CD4-positive, alpha-beta memory T cell (primary cell): ENCODE data around the gene AMN. TPM values are rescaled to one million over a fixed set of nuclear protein-coding genes. Genes with fewer than 3 reads are reported as not detected.
A peak's percentile ranks its signal among the peaks of the same experiment; 100 is the strongest.

ENCODE experiments used
- CTCF ChIA-PET: fragments of 350-600 bp; sonication (Branson Sonifier 250); formaldehyde crosslinking; loops from one replicate; lab custom pipeline; 2021; ENCODE audit warnings: inconsistent platforms; ENCODE audit not compliant: partially characterized antibody; lab: Charles Lee
- POLR2A ChIA-PET: fragments of 350-600 bp; sonication (Branson Sonifier 250); formaldehyde crosslinking; loops from one replicate; lab custom pipeline; 2021; ENCODE audit not compliant: partially characterized antibody; lab: Charles Lee
- DNase-seq, 5 donors: peaks; one replicate each; pipeline versions ENCODE4 v3.0.0 to v3.0.0-alpha.2; 2020 to 2022; ENCODE audit warnings: mixed read lengths in 1 of 5
- H3K27ac ChIP-seq: one replicate; pipeline ENCODE4 v1.7.0; 2013; ENCODE audit warnings: low read depth, low read length
- H3K27me3 ChIP-seq: 2 replicates; pipeline ENCODE4 v1.7.0; 2013; ENCODE audit warnings: mild to moderate bottlenecking, low read length, moderate library complexity; ENCODE audit not compliant: insufficient read depth
- H3K36me3 ChIP-seq: 2 replicates; pipeline ENCODE4 v1.7.0; 2013; ENCODE audit warnings: mild to moderate bottlenecking, low read length, moderate library complexity; ENCODE audit not compliant: insufficient read depth
- H3K4me1 ChIP-seq: 2 replicates; pipeline ENCODE4 v1.7.0; 2013; ENCODE audit warnings: mild to moderate bottlenecking, low read length, moderate library complexity; ENCODE audit not compliant: insufficient read depth
- H3K4me3 ChIP-seq, 2 donors: one replicate each; pipeline ENCODE4 v1.7.0; 2013; ENCODE audit warnings: low read length in 2 of 2, mild to moderate bottlenecking in 1 of 2
- H3K9me3 ChIP-seq, 2 donors: one replicate each; pipeline ENCODE4 v1.7.0; 2013; ENCODE audit warnings: low read length in 2 of 2, control low read depth in 1 of 2; ENCODE audit not compliant: control insufficient read depth in 1 of 2
- H3K27ac Mint-ChIP-seq, 7 donors: one replicate each; pipeline ENCODE4 v1.8.0; 2020 to 2021; ENCODE audit warnings: mixed read lengths in 7 of 7, mild to moderate bottlenecking in 6 of 7, inconsistent platforms in 3 of 7, moderate library complexity in 3 of 7
- H3K27me3 Mint-ChIP-seq, 2 donors: one replicate each; pipeline ENCODE4 v1.8.0; 2020 to 2021; ENCODE audit warnings: mixed read lengths in 2 of 2
- H3K36me3 Mint-ChIP-seq, 2 donors: one replicate each; pipeline ENCODE4 v1.8.0; 2020 to 2021; ENCODE audit warnings: mixed read lengths in 2 of 2, inconsistent platforms in 1 of 2, mild to moderate bottlenecking in 1 of 2
- H3K4me1 Mint-ChIP-seq, 4 donors: one replicate each; pipeline ENCODE4 v1.8.0; 2020 to 2021; ENCODE audit warnings: mixed read lengths in 4 of 4, mild to moderate bottlenecking in 1 of 4
- H3K4me3 Mint-ChIP-seq, 8 donors: one replicate each; pipeline ENCODE4 v1.8.0; 2020 to 2021; ENCODE audit warnings: mixed read lengths in 8 of 8, mild to moderate bottlenecking in 7 of 8, moderate library complexity in 6 of 8, inconsistent platforms in 3 of 8
- H3K9me3 Mint-ChIP-seq, 8 donors: one replicate each; pipeline ENCODE4 v1.8.0; 2020 to 2021; ENCODE audit warnings: mixed read lengths in 8 of 8, mild to moderate bottlenecking in 5 of 8, inconsistent platforms in 3 of 8, moderate library complexity in 1 of 8
- intact Hi-C: fragments of 100-400 bp; cut with micrococcal nuclease; formaldehyde crosslinking; loops from one replicate; pipeline ENCODE4 v1.15.1; 2023
- polyA plus RNA-seq, 2 donors: library from polyadenylated mRNA; unstranded; fragments of 300-500 nt; fragmentation: Illumina TruSeq; gene quantifications; one replicate each; pipeline ENCODE4 v1.2.3, GENCODE V29; 2021
- total RNA-seq, 2 experiments: library from RNA; stranded (reverse); gene quantifications; one replicate each; pipeline ENCODE4 v1.2.3, GENCODE V29; 2021

AMN gene
- total and polyA plus RNA-seq, 4 experiments from 2014 or later: 0.77 to 7.1 (median 3.6) TPM

DNA sequence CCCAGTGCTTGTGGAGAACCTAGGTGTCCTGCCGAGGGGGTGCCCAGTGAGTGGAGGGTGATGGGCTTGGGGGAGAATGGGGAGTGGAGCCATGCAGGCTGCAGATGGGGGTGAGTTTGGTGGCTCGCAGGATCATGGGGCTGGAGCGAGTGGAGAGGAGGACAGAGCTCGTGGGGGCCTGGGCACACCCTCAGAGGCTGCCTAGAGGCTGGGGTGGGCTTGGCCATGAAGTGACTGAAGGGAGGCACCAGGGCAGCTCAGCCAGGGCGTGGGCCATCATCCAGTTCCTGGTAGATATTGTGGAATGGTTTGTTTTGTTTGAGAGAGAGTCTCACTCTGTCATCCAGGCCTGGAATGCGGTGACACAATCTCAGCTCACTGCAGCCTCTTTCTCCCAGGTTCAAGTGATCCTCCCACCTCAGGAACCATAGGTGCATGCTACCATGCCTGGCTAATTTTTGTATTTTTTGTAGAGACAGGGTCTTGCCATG lies 43.4 kb upstream of the AMN start:
- POLR2A ChIA-PET: no interaction called here
- Mint-ChIP-seq H3K27ac (peak overlapping the region in 2 of 7 donors; percentile 4 to 30), H3K4me1 (peaks cover 0 to 7% (median 2%) of the 10 kb centered on the region in 4 donors), H3K4me3 (no peak overlapping the region), H3K36me3 (peaks cover 8 to 39% of the 10 kb centered on the region in 2 donors), H3K27me3 (no peaks in the 10 kb centered on the region), H3K9me3 (peaks cover 0 to 2% (median 0%) of the 10 kb centered on the region in 8 donors)
- H3K27ac ChIP-seq: no peak overlapping the region
- H3K9me3 ChIP-seq: no peaks in the 10 kb centered on the region
- no peak overlapping the region for H3K4me3 ChIP-seq
- no peaks in the 10 kb centered on the region for H3K27me3 ChIP-seq
- CTCF ChIA-PET: interaction anchor here (1.9 kb wide), 1 partner anchor 104 kb away, joined by 10 read pairs; no protein-coding TSS in a partner anchor
- H3K4me1 ChIP-seq: no peaks in the 10 kb centered on the region
- H3K36me3 ChIP-seq: peaks cover 40% of the 10 kb centered on the region
- no peak for DNase-seq
- intact Hi-C loops: no loop called here

DNA sequence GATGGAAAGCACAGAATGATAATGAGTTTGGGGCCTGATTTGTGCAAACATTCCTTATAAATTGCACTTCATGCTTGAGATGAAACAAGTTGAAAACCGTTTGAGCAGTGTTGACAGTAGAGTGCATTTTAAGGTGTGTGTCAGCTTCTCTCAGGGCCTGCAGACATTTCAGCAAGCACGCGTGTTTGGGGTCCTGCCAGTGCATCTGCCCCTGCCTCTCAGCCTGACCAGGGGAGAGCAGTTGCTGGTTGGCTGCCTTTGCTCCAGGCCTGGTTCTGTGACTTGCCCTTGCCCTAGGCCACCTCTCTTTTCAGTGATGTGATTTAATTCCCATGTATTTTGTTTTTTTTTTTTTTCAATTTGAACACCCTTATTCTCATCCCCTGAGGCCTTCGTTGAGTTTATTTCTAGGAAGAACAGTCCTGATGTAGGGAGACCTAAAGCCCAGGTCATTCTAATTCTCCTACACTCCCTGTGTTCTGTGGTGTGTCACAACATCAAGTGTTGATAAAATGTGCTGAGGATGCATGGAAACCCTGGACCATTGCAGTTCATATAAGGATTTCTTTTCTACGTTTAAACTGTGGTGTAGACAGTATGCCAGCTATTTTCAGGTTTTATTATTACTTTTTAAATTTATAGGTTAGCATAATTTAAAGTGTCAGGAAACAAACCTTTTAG lies 40.1 kb upstream of the AMN start:
- POLR2A ChIA-PET: no interaction called here
- H3K4me1 Mint-ChIP-seq: peaks cover 0 to 7% (median 2%) of the 10 kb centered on the region in 4 donors
- Histone ChIP-seq H3K4me1 (no peaks in the 10 kb centered on the region), H3K4me3 (no peak overlapping the region), H3K27ac (no peak overlapping the region), H3K9me3 (no peaks in the 10 kb centered on the region), H3K27me3 (no peaks in the 10 kb centered on the region), H3K36me3 (peaks cover 36% of the 10 kb centered on the region)
- no peak for DNase-seq
- intact Hi-C loops: no loop called here
- no peak overlapping the region for H3K4me3 Mint-ChIP-seq
- peak overlapping the region in 5 of 7 donors; percentile 12 to 66 (median 20) for H3K27ac Mint-ChIP-seq
- H3K36me3 Mint-ChIP-seq: peaks cover 15 to 58% of the 10 kb centered on the region in 2 donors
- H3K27me3 Mint-ChIP-seq: no peaks in the 10 kb centered on the region
- CTCF ChIA-PET: no interaction called here
- peaks cover 0 to 2% (median 0%) of the 10 kb centered on the region in 8 donors for H3K9me3 Mint-ChIP-seq

DNA sequence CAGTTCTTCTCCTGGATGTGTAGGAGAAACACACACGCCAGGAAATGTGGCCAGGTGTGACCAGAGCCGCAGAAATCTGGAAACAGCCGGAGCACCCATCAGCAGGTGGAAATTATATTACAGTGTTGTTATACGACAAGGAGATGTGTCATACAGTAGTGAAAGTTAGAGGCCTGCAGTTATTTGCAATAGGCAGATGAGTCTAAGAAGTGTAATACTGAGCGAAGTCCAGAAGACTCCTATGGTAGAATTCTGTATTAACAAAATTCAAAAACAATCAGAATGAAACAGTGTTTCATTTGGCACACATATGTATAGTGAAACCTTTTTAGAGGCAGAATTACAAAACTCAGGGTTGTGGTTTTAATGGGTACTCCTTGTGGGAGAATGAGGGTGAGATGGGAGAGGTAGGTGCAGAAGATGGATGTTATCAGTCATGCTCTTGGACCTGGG lies 39.3 kb upstream of the AMN start:
- peak overlapping the region in 5 of 7 donors; percentile 2 to 41 (median 37) for H3K27ac Mint-ChIP-seq
- Histone ChIP-seq H3K4me3 (no peak overlapping the region), H3K9me3 (no peaks in the 10 kb centered on the region), H3K4me1 (no peaks in the 10 kb centered on the region), H3K36me3 (peaks cover 29% of the 10 kb centered on the region), H3K27ac (no peak overlapping the region), H3K27me3 (no peaks in the 10 kb centered on the region)
- no peaks in the 10 kb centered on the region for H3K27me3 Mint-ChIP-seq
- no peak for DNase-seq
- no peak overlapping the region for H3K4me3 Mint-ChIP-seq
- peaks cover 15 to 63% of the 10 kb centered on the region in 2 donors for H3K36me3 Mint-ChIP-seq
- intact Hi-C loops: no loop called here
- peaks cover 0 to 7% (median 2%) of the 10 kb centered on the region in 4 donors for H3K4me1 Mint-ChIP-seq
- peaks cover 0 to 2% (median 0%) of the 10 kb centered on the region in 8 donors for H3K9me3 Mint-ChIP-seq
- ChIA-PET CTCF (no interaction called here), POLR2A (no interaction called here)

DNA sequence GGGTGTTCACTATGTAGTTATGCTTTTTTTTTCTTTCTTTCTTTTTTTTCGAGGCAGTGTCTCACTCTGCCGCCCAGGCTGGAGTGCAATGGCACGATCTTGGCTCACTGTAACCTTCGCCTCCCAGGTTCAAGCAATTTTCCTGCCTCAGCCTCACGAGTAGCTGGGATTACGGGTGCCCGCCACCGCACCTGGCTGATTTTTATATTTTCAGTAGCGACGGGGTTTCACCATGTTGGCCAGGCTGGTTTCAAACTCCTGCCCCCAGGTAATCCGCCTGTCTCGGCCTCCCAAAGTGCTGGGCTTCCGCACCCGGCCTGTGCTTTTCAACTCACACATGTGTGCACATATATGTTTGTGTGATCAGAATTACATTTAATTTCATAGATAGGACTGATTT lies 38.9 kb upstream of the AMN start:
- peaks cover 0 to 2% (median 0%) of the 10 kb centered on the region in 8 donors for H3K9me3 Mint-ChIP-seq
- no peak overlapping the region for H3K27ac ChIP-seq
- ChIA-PET POLR2A (no interaction called here), CTCF (no interaction called here)
- H3K9me3 ChIP-seq: no peaks in the 10 kb centered on the region
- peaks cover 24% of the 10 kb centered on the region for H3K36me3 ChIP-seq
- no peak for DNase-seq
- peak overlapping the region in 2 of 7 donors; percentile 31 to 41 for H3K27ac Mint-ChIP-seq
- H3K4me1 Mint-ChIP-seq: peaks cover 0 to 7% (median 2%) of the 10 kb centered on the region in 4 donors
- no peaks in the 10 kb centered on the region for H3K4me1 ChIP-seq
- peaks cover 19 to 67% of the 10 kb centered on the region in 2 donors for H3K36me3 Mint-ChIP-seq
- no peaks in the 10 kb centered on the region for H3K27me3 Mint-ChIP-seq
- H3K27me3 ChIP-seq: no peaks in the 10 kb centered on the region
- intact Hi-C loops: no loop called here
- no peak overlapping the region for H3K4me3 Mint-ChIP-seq
- no peak overlapping the region for H3K4me3 ChIP-seq

DNA sequence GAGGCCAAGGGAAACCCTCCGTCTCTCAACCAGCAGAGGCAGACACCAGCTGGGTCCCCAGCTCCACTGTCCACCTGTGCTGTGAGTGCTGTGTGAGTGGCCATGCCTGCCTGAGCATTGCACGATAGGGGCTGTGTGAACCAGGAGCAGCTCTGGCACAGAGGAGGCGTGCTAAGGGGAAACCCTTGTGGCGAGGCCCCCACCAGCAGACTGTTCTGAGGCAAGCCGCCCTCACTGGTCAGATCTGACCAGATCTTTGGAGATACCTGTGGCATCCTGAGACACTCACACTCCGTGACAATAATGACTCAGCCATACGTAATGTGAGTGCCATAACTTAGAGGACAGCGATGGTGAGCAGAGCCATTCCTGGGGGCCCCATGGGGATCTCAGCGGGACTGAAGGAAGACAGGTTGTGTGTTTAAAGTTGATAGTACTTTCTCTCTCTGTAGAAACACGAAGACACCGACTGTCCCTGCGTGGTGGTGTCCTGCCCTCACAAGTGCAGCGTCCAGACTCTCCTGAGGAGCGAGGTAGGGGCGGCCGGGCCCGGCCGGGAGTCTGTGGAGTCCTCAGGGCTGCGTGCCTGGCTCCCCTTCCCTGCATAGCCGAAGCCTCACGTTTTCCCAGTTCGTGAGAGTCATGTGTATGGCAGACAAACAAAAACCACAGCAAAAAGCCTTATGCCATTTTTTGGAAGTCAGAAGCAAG lies 36.6 kb upstream of the AMN start:
- Histone ChIP-seq H3K36me3 (peaks cover 26% of the 10 kb centered on the region), H3K4me3 (no peak overlapping the region), H3K27me3 (no peaks in the 10 kb centered on the region), H3K4me1 (no peaks in the 10 kb centered on the region), H3K27ac (no peak overlapping the region), H3K9me3 (no peaks in the 10 kb centered on the region)
- Mint-ChIP-seq H3K27me3 (no peaks in the 10 kb centered on the region), H3K27ac (peak overlapping the region in 1 of 7 donors; percentile 10), H3K4me1 (peaks cover 0 to 6% (median 0%) of the 10 kb centered on the region in 4 donors), H3K9me3 (peaks cover 0 to 2% (median 0%) of the 10 kb centered on the region in 8 donors), H3K4me3 (no peak overlapping the region), H3K36me3 (peaks cover 28 to 72% of the 10 kb centered on the region in 2 donors)
- intact Hi-C loops: no loop called here
- DNase-seq: no peak
- ChIA-PET CTCF (no interaction called here), POLR2A (no interaction called here)

DNA sequence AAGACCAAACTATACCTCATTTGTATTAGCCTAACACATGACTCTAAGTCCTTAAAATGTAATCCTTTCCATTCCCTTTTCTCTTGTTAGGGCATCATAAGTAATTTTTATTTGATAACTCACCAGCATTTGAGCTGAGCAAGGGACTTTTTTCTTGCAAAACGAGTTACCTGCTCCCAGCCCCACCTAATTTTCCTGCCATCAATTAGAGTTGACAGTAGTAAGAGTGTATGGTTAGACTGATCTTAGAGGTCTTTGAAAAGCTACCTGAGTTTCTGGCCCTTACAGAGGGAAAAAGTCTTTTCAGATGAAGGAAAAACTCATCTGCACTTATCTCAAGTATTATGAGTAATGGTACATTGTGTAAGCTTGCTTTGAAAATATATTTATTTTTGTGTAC lies 33.7 kb upstream of the AMN start:
- no peak for DNase-seq
- intact Hi-C loops: no loop called here
- CTCF ChIA-PET: interaction anchor here (0.9 kb wide), 1 partner anchor 12 kb away, joined by 3 read pairs; no protein-coding TSS in a partner anchor
- POLR2A ChIA-PET: no interaction called here
- Mint-ChIP-seq H3K27me3 (no peaks in the 10 kb centered on the region), H3K9me3 (no peaks in the 10 kb centered on the region), H3K27ac (no peak overlapping the region), H3K36me3 (peaks cover 36 to 72% of the 10 kb centered on the region in 2 donors), H3K4me3 (no peak overlapping the region), H3K4me1 (no peaks in the 10 kb centered on the region)
- no peaks in the 10 kb centered on the region for H3K4me1 ChIP-seq
- H3K9me3 ChIP-seq: no peaks in the 10 kb centered on the region
- H3K27ac ChIP-seq: no peak overlapping the region
- H3K36me3 ChIP-seq: peaks cover 48% of the 10 kb centered on the region
- H3K4me3 ChIP-seq: no peak overlapping the region
- H3K27me3 ChIP-seq: no peaks in the 10 kb centered on the region

DNA sequence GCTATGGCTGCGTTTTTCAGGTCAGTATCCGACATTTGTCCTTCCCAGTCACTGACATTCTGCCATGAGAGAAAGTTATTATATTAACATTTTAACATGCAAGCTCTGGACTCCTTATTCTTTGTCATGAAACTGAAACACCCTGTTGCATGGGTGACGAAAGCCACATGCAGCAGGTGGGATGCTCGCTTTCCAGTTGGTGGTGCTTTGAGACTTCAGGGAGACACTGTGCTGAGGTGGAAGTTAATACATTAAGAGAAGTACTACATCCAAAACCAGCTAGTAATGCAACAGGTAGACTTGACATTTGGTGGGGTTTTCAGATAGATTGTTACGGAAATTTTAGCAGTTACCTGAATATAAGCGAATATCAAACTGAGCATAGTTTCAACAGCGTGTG lies 32.8 kb upstream of the AMN start:
- Mint-ChIP-seq H3K36me3 (peaks cover 32 to 74% of the 10 kb centered on the region in 2 donors), H3K4me1 (no peaks in the 10 kb centered on the region), H3K27ac (no peak overlapping the region), H3K27me3 (no peaks in the 10 kb centered on the region), H3K4me3 (no peak overlapping the region), H3K9me3 (no peaks in the 10 kb centered on the region)
- no peak for DNase-seq
- CTCF ChIA-PET: no interaction called here
- Histone ChIP-seq H3K4me3 (no peak overlapping the region), H3K9me3 (no peaks in the 10 kb centered on the region), H3K36me3 (peaks cover 49% of the 10 kb centered on the region), H3K27ac (no peak overlapping the region), H3K27me3 (no peaks in the 10 kb centered on the region), H3K4me1 (no peaks in the 10 kb centered on the region)
- POLR2A ChIA-PET: no interaction called here
- intact Hi-C loops: no loop called here
